ENCODE measurements around the gene COX6A2. TPM values are rescaled to one million over a fixed set of nuclear protein-coding genes. Genes with fewer than 3 reads are reported as not detected.

Gene COX6A2
- total RNA-seq, 2 donors from 2014 or later = not detected

- H3K4me1 ChIP-seq (ENCODE audit: control insufficient read depth in 1 of 2, low read depth in 2 of 2) = peaks cover 21 to 28% of the 10 kb centered on the region in 2 donors
- H3K27ac ChIP-seq = no peak overlapping the region
- peaks cover 11% of the 10 kb centered on the region for H3K36me3 ChIP-seq
- no peaks in the 10 kb centered on the region for H3K9me3 ChIP-seq
- ATAC-seq (ENCODE audit: insufficient number of reproducible peaks, low FRiP score, low read depth) (no peak), DNase-seq (ENCODE audit: low spot score) (no peak)
- no peak overlapping the region for H3K4me3 ChIP-seq
- no peak for TF ChIP-seq CTCF (IDR thresholded peaks at IDR 0.05)
- H3K27me3 ChIP-seq (replicated peaks; ENCODE audit: insufficient read depth) = no peaks in the 10 kb centered on the region
Observed at GRCh38 chr16:31461201-31461920, 33.2 kb upstream of the COX6A2 start.

GRCh38 chr16:31460582-31461002 lies 32.4 kb upstream of the COX6A2 start:
- Histone ChIP-seq H3K4me3 (peak overlapping the region; percentile 85), H3K36me3 (peaks cover 7% of the 10 kb centered on the region), H3K4me1 (ENCODE audit: control insufficient read depth in 1 of 2, low read depth in 2 of 2) (peaks cover 28 to 36% of the 10 kb centered on the region in 2 donors), H3K9me3 (no peaks in the 10 kb centered on the region), H3K27ac (peak overlapping the region; percentile 35 to 96), H3K27me3 (replicated peaks; ENCODE audit: insufficient read depth) (no peaks in the 10 kb centered on the region)
- DNase-seq (ENCODE audit: low spot score) (no peak), ATAC-seq (ENCODE audit: insufficient number of reproducible peaks, low FRiP score, low read depth) (no peak)
- TF ChIP-seq CTCF (IDR thresholded peaks at IDR 0.05) = peak; percentile 43

- Histone ChIP-seq H3K9me3 (no peaks in the 10 kb centered on the region), H3K27ac (peak overlapping the region; percentile 96 to 99), H3K4me3 (peak overlapping the region; percentile 85), H3K36me3 (peaks cover 6% of the 10 kb centered on the region), H3K27me3 (replicated peaks; ENCODE audit: insufficient read depth) (no peaks in the 10 kb centered on the region), H3K4me1 (ENCODE audit: control insufficient read depth in 1 of 2, low read depth in 2 of 2) (peaks cover 32 to 43% of the 10 kb centered on the region in 2 donors)
- peak; percentile 99 for DNase-seq (ENCODE audit: low spot score)
- peak; percentile 83 for ATAC-seq (ENCODE audit: insufficient number of reproducible peaks, low FRiP score, low read depth)
- no peak for TF ChIP-seq CTCF (IDR thresholded peaks at IDR 0.05)
Observed at GRCh38 chr16:31459687-31460581, 31.8 kb upstream of the COX6A2 start.

GRCh38 chr16:31458844-31459686 lies 30.9 kb upstream of the COX6A2 start, which contains the start of gene ARMC5:
ARMC5 (plus strand) TSS chr16:31459501; CDS start chr16:31459525, 24 bp downstream.
- DNase-seq (ENCODE audit: low spot score) = peak; percentile 86
- peaks cover 37 to 50% of the 10 kb centered on the region in 2 donors for H3K4me1 ChIP-seq (ENCODE audit: control insufficient read depth in 1 of 2, low read depth in 2 of 2)
- peak within 1 kb of the TSS; percentile 96 to 99 for H3K27ac ChIP-seq
- no peaks in the 10 kb centered on the region for H3K9me3 ChIP-seq
- peak within 1 kb of the TSS; percentile 85 for H3K4me3 ChIP-seq
- H3K36me3 ChIP-seq = peaks cover 6% of the 10 kb centered on the region
- peak; percentile 64 for TF ChIP-seq CTCF (IDR thresholded peaks at IDR 0.05)
- H3K27me3 ChIP-seq (replicated peaks; ENCODE audit: insufficient read depth) = no peaks in the 10 kb centered on the region
- ATAC-seq (ENCODE audit: insufficient number of reproducible peaks, low FRiP score, low read depth) = peak; percentile 89
